Astrocyte of the cerebellum (primary cell): Measurements from ENCODE around the gene GXYLT2.

Experiments used
- DNase-seq: peaks from one replicate; pipeline ENCODE4 v3.0.0-alpha.2; 2011; ENCODE audit warnings: low read depth
- H3K4me3 ChIP-seq: 2 replicates; pipeline ENCODE4 v1.5.1; 2011; ENCODE audit warnings: mild to moderate bottlenecking, low read depth, low read length, moderate library complexity
- CTCF ChIP-seq: IDR thresholded peaks from 2 replicates; pipeline ENCODE4 v1.5.1; 2012; ENCODE audit warnings: low read length, low read depth, moderate library complexity, mild to moderate bottlenecking; ENCODE audit errors: missing control alignments
- in situ Hi-C: cut with HindIII; loops from 2 replicates; pipeline ENCODE4 v1.10.0; 2017; ENCODE audit warnings: low sequenced_read_pairs

Gene GXYLT2

GRCh38 chr3:72973031-72973723 is 85.3 kb downstream of the GXYLT2 start:
- H3K4me3 ChIP-seq = no peak overlapping the region
- in situ Hi-C loops = no loop called here
- no peak for TF ChIP-seq CTCF
- no peak for DNase-seq

- in situ Hi-C loops = no loop called here
- no peak for TF ChIP-seq CTCF
- no peak for DNase-seq
- no peak overlapping the region for H3K4me3 ChIP-seq
These were observed 85.9 kb downstream of the GXYLT2 start for GRCh38 chr3:72973786-72974185.

- DNase-seq = no peak
- in situ Hi-C loops = no loop called here
- no peak overlapping the region for H3K4me3 ChIP-seq
- no peak for TF ChIP-seq CTCF
These were observed 87.1 kb downstream of the GXYLT2 start for GRCh38 chr3:72974956-72975355.

GRCh38 chr3:72976281-72976741 is 88.5 kb downstream of the GXYLT2 start:
- DNase-seq = no peak
- H3K4me3 ChIP-seq = no peak overlapping the region
- no peak for TF ChIP-seq CTCF
- in situ Hi-C loops = no loop called here

GRCh38 chr3:72977060-72977808 is 89.4 kb downstream of the GXYLT2 start:
- no peak for TF ChIP-seq CTCF
- in situ Hi-C loops = no loop called here
- H3K4me3 ChIP-seq = no peak overlapping the region
- DNase-seq = no peak

- TF ChIP-seq CTCF = no peak
- no peak for DNase-seq
- in situ Hi-C loops = no loop called here
- no peak overlapping the region for H3K4me3 ChIP-seq
These were observed 94.9 kb downstream of the GXYLT2 start for GRCh38 chr3:72982609-72983366.
